GM12801 (cell line): ENCODE data around the gene A1CF.

ENCODE experiments used
- TF ChIP-seq, protein P1 (sequence below): IDR thresholded peaks from one replicate; pipeline ENCODE4 v1.5.1; 2011; ENCODE audit warnings: control low read depth; ENCODE audit not compliant: insufficient read length; ENCODE audit errors: extremely low read depth

The A1CF gene

DNA sequence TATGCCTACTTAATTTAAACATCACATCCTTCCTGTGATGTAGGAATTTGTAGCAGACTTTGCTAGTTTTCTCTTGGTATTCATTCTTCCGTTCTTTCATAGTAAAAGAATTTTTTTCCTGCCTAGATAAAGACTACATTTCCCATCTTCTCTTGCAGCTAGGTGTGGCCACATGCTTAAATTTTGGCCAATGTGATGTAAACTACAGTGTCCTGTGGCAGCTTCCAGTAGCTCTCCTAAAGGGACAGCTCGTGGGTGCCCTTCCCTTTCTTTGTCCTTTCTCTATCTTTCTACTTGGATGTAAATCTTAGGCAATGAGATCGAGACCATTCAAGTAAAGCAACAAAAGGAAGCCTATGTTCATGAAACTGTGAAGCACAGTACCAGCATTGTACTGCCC, 87.1 kb downstream of the A1CF start:
- TF ChIP-seq, protein P1, sequence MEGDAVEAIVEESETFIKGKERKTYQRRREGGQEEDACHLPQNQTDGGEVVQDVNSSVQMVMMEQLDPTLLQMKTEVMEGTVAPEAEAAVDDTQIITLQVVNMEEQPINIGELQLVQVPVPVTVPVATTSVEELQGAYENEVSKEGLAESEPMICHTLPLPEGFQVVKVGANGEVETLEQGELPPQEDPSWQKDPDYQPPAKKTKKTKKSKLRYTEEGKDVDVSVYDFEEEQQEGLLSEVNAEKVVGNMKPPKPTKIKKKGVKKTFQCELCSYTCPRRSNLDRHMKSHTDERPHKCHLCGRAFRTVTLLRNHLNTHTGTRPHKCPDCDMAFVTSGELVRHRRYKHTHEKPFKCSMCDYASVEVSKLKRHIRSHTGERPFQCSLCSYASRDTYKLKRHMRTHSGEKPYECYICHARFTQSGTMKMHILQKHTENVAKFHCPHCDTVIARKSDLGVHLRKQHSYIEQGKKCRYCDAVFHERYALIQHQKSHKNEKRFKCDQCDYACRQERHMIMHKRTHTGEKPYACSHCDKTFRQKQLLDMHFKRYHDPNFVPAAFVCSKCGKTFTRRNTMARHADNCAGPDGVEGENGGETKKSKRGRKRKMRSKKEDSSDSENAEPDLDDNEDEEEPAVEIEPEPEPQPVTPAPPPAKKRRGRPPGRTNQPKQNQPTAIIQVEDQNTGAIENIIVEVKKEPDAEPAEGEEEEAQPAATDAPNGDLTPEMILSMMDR = no peak

DNA sequence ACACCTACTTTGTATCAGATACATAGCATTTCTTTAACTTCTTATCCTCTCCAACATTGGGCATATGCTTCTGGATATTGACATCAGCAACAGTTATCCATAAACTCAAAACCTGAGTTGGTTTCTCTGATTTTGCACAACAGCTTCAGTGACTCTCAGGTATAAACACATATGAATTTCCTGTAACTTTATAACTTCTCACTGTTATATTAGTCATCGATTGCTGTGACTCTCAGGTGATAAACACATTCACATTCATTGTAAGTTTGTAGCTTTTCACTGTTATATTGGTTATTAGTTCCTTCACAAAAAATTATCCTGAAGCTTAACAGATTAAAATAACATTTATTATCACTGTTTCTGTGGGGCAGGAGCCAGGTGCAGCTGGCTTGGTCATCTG, 88.7 kb downstream of the A1CF start:
- TF ChIP-seq, protein P1 = no peak

DNA sequence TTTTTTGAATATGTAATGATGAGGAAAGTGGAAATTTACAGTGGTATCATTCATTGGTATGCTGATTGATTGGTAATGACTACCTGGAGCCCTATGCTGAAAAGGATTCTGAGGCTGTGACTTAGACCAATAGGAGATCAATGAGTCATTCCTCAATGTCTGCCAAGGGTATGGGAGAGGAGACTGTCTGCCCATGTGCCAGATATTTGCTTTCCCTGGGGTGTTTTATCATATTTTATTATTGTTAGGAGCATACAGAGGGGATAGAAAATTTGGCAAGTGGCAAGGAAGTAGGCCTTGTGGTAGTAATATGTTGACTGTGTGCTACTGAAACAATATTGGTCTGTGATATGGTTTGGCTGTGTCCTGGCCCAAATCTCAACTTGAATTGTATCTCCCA, 90.9 kb downstream of the A1CF start:
- TF ChIP-seq, protein P1 = no peak

DNA sequence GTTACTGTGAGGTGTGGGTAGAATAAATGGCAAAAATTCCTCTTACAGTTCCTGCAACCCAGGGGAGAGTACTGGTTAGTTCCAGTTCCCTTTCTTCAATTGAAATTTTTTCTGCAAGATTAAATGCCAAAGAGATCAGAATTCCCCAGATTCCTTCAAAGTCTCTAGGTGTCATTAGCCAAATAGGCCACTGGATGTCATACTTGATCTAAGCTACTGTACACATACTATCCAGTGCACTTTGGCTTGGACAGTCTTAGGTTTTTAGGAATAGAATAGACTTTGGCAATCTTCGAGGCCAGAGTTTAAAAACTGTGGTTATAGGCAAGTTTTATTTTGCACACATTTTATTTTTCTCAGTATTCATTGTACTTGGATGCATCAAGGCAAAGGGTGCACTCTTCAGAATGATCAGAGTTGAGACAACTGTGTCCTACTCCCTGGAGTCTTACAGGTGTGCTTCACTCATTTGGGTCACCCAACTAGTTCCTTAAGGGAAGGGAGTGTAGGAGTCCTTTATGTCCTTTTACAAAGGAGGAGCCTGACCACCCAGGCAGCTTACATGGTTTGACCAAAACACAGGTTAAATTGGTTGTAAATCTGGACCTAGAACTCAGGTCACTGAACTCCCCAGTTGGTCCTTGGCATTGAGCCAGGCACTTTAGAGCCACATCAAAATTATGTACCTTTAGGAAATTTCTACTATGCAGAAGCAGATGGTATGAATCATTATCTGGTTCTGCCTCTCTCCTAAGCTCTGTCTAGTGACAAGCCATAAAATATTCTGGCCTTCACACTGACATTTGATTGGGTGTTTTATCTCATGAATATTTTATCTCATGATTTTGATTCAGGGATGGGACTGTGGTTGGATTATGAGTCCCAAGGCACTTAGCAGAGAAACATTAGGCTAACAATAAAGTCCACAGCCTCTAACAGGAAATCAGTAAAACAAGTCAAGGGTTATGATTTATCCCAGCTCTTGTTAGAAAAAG, 96.2 kb downstream of the A1CF start:
- TF ChIP-seq, protein P1 = no peak
